IMR-90 (cell line): ENCODE results near the gene LCP1. TPM values are rescaled to one million over a fixed set of nuclear protein-coding genes. Genes with fewer than 3 reads are reported as not detected.

ENCODE experiments used
- ATAC-seq: fragments of 200-7000 bp; cut with Tn5 transposase; 2 replicates; pipeline ENCODE4 v1.9.1; 2020; ENCODE audit warnings: low read depth, mild to moderate bottlenecking, moderate library complexity
- BruUV-seq: library from RNA; stranded (reverse); fragments of 400-500 nt; replicated peaks from 2 replicates; lab custom pipeline; 2021; lab: Mats Ljungman, UMichigan
- CTCF ChIA-PET: fragments of 300-600 bp; formaldehyde crosslinking; extraction: SDS; loops from one replicate; lab custom pipeline; 2021; ENCODE audit warnings: antibody characterized with exemption; lab: Yijun Ruan, JAX
- POLR2A ChIA-PET: fragments of 300-600 bp; sonication (Branson Sonifier 250); formaldehyde crosslinking; loops from one replicate; lab custom pipeline; 2022; ENCODE audit warnings: antibody characterized with exemption; ENCODE audit not compliant: unreplicated experiment; lab: Charles Lee
- DNase-seq: peaks from one replicate; pipeline ENCODE4 v3.0.0; 2013
- H2AFZ ChIP-seq: replicated peaks from 2 replicates; pipeline ENCODE3; 2013; ENCODE audit warnings: low read length, mild to moderate bottlenecking; ENCODE audit not compliant: poor library complexity
- H2AK5ac ChIP-seq: 2 replicates; pipeline ENCODE4 v1.6.1; 2013; ENCODE audit warnings: low read depth, low read length, inconsistent platforms
- H2AK9ac ChIP-seq: replicated peaks from 2 replicates; pipeline ENCODE3; 2013; ENCODE audit warnings: mild to moderate bottlenecking, low read depth, low read length, moderate library complexity; ENCODE audit not compliant: poor library complexity
- H2BK120ac ChIP-seq: 2 replicates; pipeline ENCODE4 v1.6.1; 2013; ENCODE audit warnings: low read depth, low read length, inconsistent platforms
- H2BK15ac ChIP-seq: 3 replicates; pipeline ENCODE4 v1.6.1; 2013; ENCODE audit warnings: low read depth, low read length, inconsistent platforms
- H2BK20ac ChIP-seq: 2 replicates; pipeline ENCODE4 v1.6.1; 2013; ENCODE audit warnings: low read depth, mild to moderate bottlenecking, inconsistent platforms, low read length, moderate library complexity
- H2BK5ac ChIP-seq: 2 replicates; pipeline ENCODE4 v1.6.1; 2013; ENCODE audit warnings: mild to moderate bottlenecking, low read depth, low read length, inconsistent platforms; ENCODE audit not compliant: poor library complexity, severe bottlenecking
- H3K14ac ChIP-seq: replicated peaks from 2 replicates; pipeline ENCODE4 v1.6.1; 2013; ENCODE audit warnings: low read depth, low read length, inconsistent platforms
- H3K18ac ChIP-seq: 2 replicates; pipeline ENCODE4 v1.6.1; 2013; ENCODE audit warnings: low read depth, low read length, control low read depth
- H3K23ac ChIP-seq: 2 replicates; pipeline ENCODE4 v1.6.1; 2013; ENCODE audit warnings: low read depth, low read length, inconsistent platforms
- H3K27ac ChIP-seq: 2 replicates; pipeline ENCODE4 v1.5.1; 2013; ENCODE audit warnings: mild to moderate bottlenecking, control low read depth, low read length; ENCODE audit not compliant: insufficient read depth
- H3K27me3 ChIP-seq: 2 replicates; pipeline ENCODE4 v1.6.1; 2013; ENCODE audit warnings: low read length; ENCODE audit not compliant: control insufficient read depth, insufficient read depth
- H3K36me3 ChIP-seq: 2 replicates; pipeline ENCODE4 v1.6.1; 2013; ENCODE audit warnings: low read length, mixed read lengths; ENCODE audit not compliant: control insufficient read depth, insufficient read depth
- H3K4ac ChIP-seq: 2 replicates; pipeline ENCODE4 v1.6.1; 2013; ENCODE audit warnings: low read depth, low read length, inconsistent platforms
- H3K4me1 ChIP-seq: 2 replicates; pipeline ENCODE4 v1.6.1; 2013; ENCODE audit warnings: low read length, mixed read lengths; ENCODE audit not compliant: control insufficient read depth, insufficient read depth
- H3K4me2 ChIP-seq: 2 replicates; pipeline ENCODE4 v1.6.1; 2013; ENCODE audit warnings: low read depth, mild to moderate bottlenecking, control low read depth, low read length, moderate library complexity
- H3K4me3 ChIP-seq: 2 replicates; pipeline ENCODE4 v1.5.1; 2013; ENCODE audit warnings: low read depth, mild to moderate bottlenecking, control low read depth, low read length, moderate library complexity; ENCODE audit not compliant: insufficient read depth
- H3K56ac ChIP-seq: 2 replicates; pipeline ENCODE4 v1.6.1; 2013; ENCODE audit warnings: low read length, inconsistent platforms; ENCODE audit not compliant: insufficient read depth; ENCODE audit errors: extremely low read depth
- H3K79me1 ChIP-seq, 2 experiments: 2 replicates each; pipeline ENCODE4 v1.6.1; 2013; ENCODE audit warnings: low read length in 2 of 2, inconsistent platforms in 1 of 2, low read depth in 1 of 2
- H3K9ac ChIP-seq: 2 replicates; pipeline ENCODE4 v1.6.1; 2013; ENCODE audit warnings: low read depth, low read length, control low read depth
- H3K9me1 ChIP-seq: 2 replicates; pipeline ENCODE4 v1.6.1; 2013; ENCODE audit warnings: low read length, inconsistent platforms; ENCODE audit not compliant: insufficient read depth
- H3K9me3 ChIP-seq: 2 replicates; pipeline ENCODE4 v1.6.1; 2013; ENCODE audit warnings: low read length; ENCODE audit not compliant: control insufficient read depth, insufficient read depth
- H4K20me1 ChIP-seq: 2 replicates; pipeline ENCODE4 v1.6.1; 2013; ENCODE audit warnings: low read length, inconsistent platforms; ENCODE audit not compliant: insufficient read depth
- H4K5ac ChIP-seq: 2 replicates; pipeline ENCODE4 v1.6.1; 2013; ENCODE audit warnings: mild to moderate bottlenecking, low read depth, low read length, control low read depth
- H4K8ac ChIP-seq, 2 experiments: 2 replicates each; pipeline ENCODE4 v1.6.1; 2013; ENCODE audit warnings: low read depth in 2 of 2, low read length in 2 of 2, control low read depth in 1 of 2, inconsistent platforms in 1 of 2
- H4K91ac ChIP-seq: 2 replicates; pipeline ENCODE4 v1.6.1; 2013; ENCODE audit warnings: low read depth, low read length, inconsistent platforms; ENCODE audit not compliant: insufficient read depth
- BHLHE40 ChIP-seq: fragments of 150-350 bp; IDR thresholded peaks from 2 replicates; pipeline ENCODE4 v1.6.1; 2016; ENCODE audit warnings: mild to moderate bottlenecking, low read depth, low read length
- CEBPB ChIP-seq: IDR thresholded peaks from 2 replicates; pipeline ENCODE4 v1.6.1; 2012; ENCODE audit warnings: low read depth, low read length, improper control_type of control experiment
- CHD1 ChIP-seq: IDR thresholded peaks from 2 replicates; pipeline ENCODE4 v1.6.1; 2012; ENCODE audit warnings: low read depth, low read length, improper control_type of control experiment
- CTCF ChIP-seq: conservative IDR thresholded peaks from 2 replicates; pipeline ENCODE4 v1.5.1; 2012; ENCODE audit warnings: mild to moderate bottlenecking, low read depth, low read length, improper control_type of control experiment
- ELK1 ChIP-seq: fragments of 150-350 bp; IDR thresholded peaks from 2 replicates; pipeline ENCODE4 v1.6.1; 2016; ENCODE audit warnings: low read depth, mild to moderate bottlenecking, low read length, moderate library complexity, borderline replicate concordance
- FOS ChIP-seq: fragments of 150-350 bp; IDR thresholded peaks from 2 replicates; pipeline ENCODE4 v1.6.1; 2016; ENCODE audit warnings: low read depth, low read length
- MAFK ChIP-seq: IDR thresholded peaks from 2 replicates; pipeline ENCODE4 v1.6.1; 2012; ENCODE audit warnings: low read depth, low read length, improper control_type of control experiment
- MAZ ChIP-seq: IDR thresholded peaks from 2 replicates; pipeline ENCODE4 v1.6.1; 2012; ENCODE audit warnings: low read depth, mild to moderate bottlenecking, low read length, improper control_type of control experiment, moderate library complexity, borderline replicate concordance
- MXI1 ChIP-seq: IDR thresholded peaks from 2 replicates; pipeline ENCODE4 v1.6.1; 2012; ENCODE audit warnings: low read depth, mild to moderate bottlenecking, low read length, moderate library complexity, borderline replicate concordance
- NFE2L2 ChIP-seq: fragments of 150-350 bp; IDR thresholded peaks from 2 replicates; pipeline ENCODE4 v1.6.1; 2016; ENCODE audit warnings: low read depth, mild to moderate bottlenecking, low read length
- POLR2A ChIP-seq: IDR thresholded peaks from 2 replicates; pipeline ENCODE4 v1.6.1; 2012; ENCODE audit warnings: mild to moderate bottlenecking, low read depth, low read length
- RFX5 ChIP-seq: IDR thresholded peaks from 2 replicates; pipeline ENCODE4 v1.8.0; 2012; ENCODE audit warnings: low read depth, mild to moderate bottlenecking, low read length, moderate library complexity
- WGBS, 2 experiments: methylation state at CpG; one replicate each; pipeline versions ENCODE4 v1.1.5 to v1.1.7; 2013; ENCODE audit warnings: missing lambda C conversion rate in 2 of 2; ENCODE audit not compliant: insufficient read length in 1 of 2; ENCODE audit errors: extremely low coverage in 2 of 2; 5-methylcytosine and 5-hydroxymethylcytosine counted together
- dilution Hi-C: fragments of 300-500 bp; cut with HindIII; formaldehyde crosslinking; loops from one replicate; pipeline ENCODE4 v1.14.3; 2018; ENCODE audit warnings: low sequenced_read_pairs; ENCODE audit not compliant: unreplicated experiment
- in situ Hi-C: fragments of 300-500 bp; cut with MboI; formaldehyde crosslinking; loops from 3 replicates; pipeline ENCODE4 v1.14.3; 2019; ENCODE audit warnings: low sequenced_read_pairs, inconsistent platforms, mixed read lengths
- intact Hi-C: fragments of 100-400 bp; cut with micrococcal nuclease; formaldehyde crosslinking; loops from 2 replicates; pipeline ENCODE4 v1.10.0; 2022
- polyA plus RNA-seq, 3 experiments: library from polyadenylated mRNA; depleted of rRNA; stranded (reverse); fragments of >200 nt; gene quantifications; 2 replicates each; pipeline ENCODE4 v1.2.3, GENCODE V29; 2012; ENCODE audit warnings: low replicate concordance in 1 of 3
- total RNA-seq: library from RNA; depleted of rRNA; stranded (reverse); fragments of >200 nt; gene quantifications from 2 replicates; pipeline ENCODE4 v1.2.3, GENCODE V29; 2012

The LCP1 gene
- total and polyA plus RNA-seq, 2 of the 4 experiments (the other 2 are of a cell fraction), result not detected

GRCh38 chr13:46178143-46178542 is 3.8 kb downstream of the LCP1 start:
- no peaks in the 10 kb centered on the region for H3K4me1 ChIP-seq
- H2BK20ac ChIP-seq, result no peak overlapping the region
- intact Hi-C loops (no loop called here), dilution Hi-C loops (no loop called here), in situ Hi-C loops (no loop called here)
- H4K20me1 ChIP-seq, result no peaks in the 10 kb centered on the region
- no peak overlapping the region for H2AK5ac ChIP-seq
- no peaks in the 10 kb centered on the region for H3K9me3 ChIP-seq
- WGBS, 2 experiments, result no CpG with 5 or more reads among the region's 5 CpGs
- H3K14ac ChIP-seq, result no peak overlapping the region
- CTCF ChIA-PET, result interaction anchor here (1.4 kb wide), 1 partner anchor 17 kb away, joined by 4 read pairs; no protein-coding TSS in a partner anchor
- ATAC-seq (no peak), DNase-seq (no peak)
- no peak overlapping the region for H3K9ac ChIP-seq
- H2BK5ac ChIP-seq, result no peak overlapping the region
- H3K18ac ChIP-seq, result no peak overlapping the region
- no peak overlapping the region for H4K91ac ChIP-seq
- no peak overlapping the region for H4K5ac ChIP-seq
- H3K27ac ChIP-seq, result no peak overlapping the region
- peaks cover 4% of the 10 kb centered on the region; the same call in 1 of the 2 replicates for H3K27me3 ChIP-seq
- no peak for TF ChIP-seq MXI1
- no peak for TF ChIP-seq MAZ
- TF ChIP-seq RFX5, result no peak
- no peak for TF ChIP-seq NFE2L2
- no peak for TF ChIP-seq POLR2A
- TF ChIP-seq FOS, result no peak
- TF ChIP-seq CTCF, result no peak
- no peak for TF ChIP-seq CEBPB
- no peak for TF ChIP-seq ELK1
- no peak for TF ChIP-seq CHD1
- no peak for TF ChIP-seq MAFK
- no peak for TF ChIP-seq BHLHE40
- no TSS peak for BruUV-seq
- no peaks in the 10 kb centered on the region for H3K79me1 ChIP-seq
- H2AFZ ChIP-seq, result no peak overlapping the region
- no peak overlapping the region for H3K4ac ChIP-seq
- no peak overlapping the region for H3K4me2 ChIP-seq
- POLR2A ChIA-PET, result no interaction called here
- no peak overlapping the region for H4K8ac ChIP-seq
- H3K36me3 ChIP-seq, result no peaks in the 10 kb centered on the region
- no peak overlapping the region for H2BK120ac ChIP-seq
- H3K4me3 ChIP-seq, result no peak overlapping the region
- H3K9me1 ChIP-seq, result no peaks in the 10 kb centered on the region
- no peak overlapping the region for H3K23ac ChIP-seq
- H2BK15ac ChIP-seq, result no peak overlapping the region
- no peak overlapping the region for H3K56ac ChIP-seq
- no peak overlapping the region for H2AK9ac ChIP-seq
